CD4-positive, alpha-beta T cell treated with Interleukin-2 at 100 ng/mL for 4 hours (primary cell): ENCODE measurements around the gene DTWD1.
"Not testable (repeated sequence)": the region's sequence is repeated elsewhere in the genome, so short reads cannot be mapped to it uniquely, and the experiment has no call there.

Experiments
- DNase-seq: peaks from one replicate; pipeline ENCODE4 v3.0.0-alpha.2; 2020; ENCODE audit warnings: low spot score

The DTWD1 gene

GRCh38 chr15:49645941-49646340 lies 25.1 kb downstream of the DTWD1 start:
- no peak for DNase-seq

GRCh38 chr15:49646891-49647290 lies 26.0 kb downstream of the DTWD1 start:
- no peak for DNase-seq

- DNase-seq, result no peak
Measured at GRCh38 chr15:49649987-49650386, 29.1 kb downstream of the DTWD1 start.

GRCh38 chr15:49650676-49651075 lies 29.8 kb downstream of the DTWD1 start:
- DNase-seq, result no peak

- no peak for DNase-seq
Measured at GRCh38 chr15:49652922-49653321, 32.1 kb downstream of the DTWD1 start.

- no peak for DNase-seq
Measured at GRCh38 chr15:49656734-49657133, 35.9 kb downstream of the DTWD1 start.

GRCh38 chr15:49664716-49665115 lies 43.9 kb downstream of the DTWD1 start:
- no peak for DNase-seq

- not testable (repeated sequence) for DNase-seq
Measured at GRCh38 chr15:49666486-49666885, 45.6 kb downstream of the DTWD1 start.

- DNase-seq, result no peak
Measured at GRCh38 chr15:49669288-49669687, 48.4 kb downstream of the DTWD1 start.

GRCh38 chr15:49673861-49674260 lies 53.0 kb downstream of the DTWD1 start:
- DNase-seq, result no peak

- DNase-seq, result no peak
Measured at GRCh38 chr15:49674370-49674769, 53.5 kb downstream of the DTWD1 start.

- no peak for DNase-seq
Measured at GRCh38 chr15:49675041-49675440, 54.2 kb downstream of the DTWD1 start.

- DNase-seq, result no peak
Measured at GRCh38 chr15:49678655-49679054, 57.8 kb downstream of the DTWD1 start.

- no peak for DNase-seq
Measured at GRCh38 chr15:49686599-49686998, 65.8 kb downstream of the DTWD1 start.

- no peak for DNase-seq
Measured at GRCh38 chr15:49688135-49688790, 67.4 kb downstream of the DTWD1 start.

- DNase-seq, result no peak
Measured at GRCh38 chr15:49692514-49693090, 71.8 kb downstream of the DTWD1 start.

- no peak for DNase-seq
Measured at GRCh38 chr15:49693498-49693897, 72.7 kb downstream of the DTWD1 start.

- no peak for DNase-seq
Measured at GRCh38 chr15:49696433-49696832, 75.6 kb downstream of the DTWD1 start.

GRCh38 chr15:49697121-49697520 lies 76.3 kb downstream of the DTWD1 start:
- no peak for DNase-seq

- DNase-seq, result not testable (repeated sequence)
Measured at GRCh38 chr15:49702982-49703381, 82.1 kb downstream of the DTWD1 start.
